DND-41 (cell line): ENCODE results near the gene XRCC6.

ENCODE experiments used
- EZH2 ChIP-seq: IDR thresholded peaks from 3 replicates; pipeline ENCODE4 v1.6.1; 2012; ENCODE audit warnings: borderline replicate concordance, low read depth, mild to moderate bottlenecking, moderate library complexity, low read length, inconsistent platforms; ENCODE audit not compliant: severe bottlenecking
- TF ChIP-seq, protein P1 (sequence below): IDR thresholded peaks from 2 replicates; pipeline ENCODE4 v1.5.1; 2012; ENCODE audit warnings: borderline replicate concordance, low read length, moderate library complexity, mild to moderate bottlenecking; ENCODE audit not compliant: poor library complexity, severe bottlenecking; ENCODE audit errors: extremely low read depth

DNA sequence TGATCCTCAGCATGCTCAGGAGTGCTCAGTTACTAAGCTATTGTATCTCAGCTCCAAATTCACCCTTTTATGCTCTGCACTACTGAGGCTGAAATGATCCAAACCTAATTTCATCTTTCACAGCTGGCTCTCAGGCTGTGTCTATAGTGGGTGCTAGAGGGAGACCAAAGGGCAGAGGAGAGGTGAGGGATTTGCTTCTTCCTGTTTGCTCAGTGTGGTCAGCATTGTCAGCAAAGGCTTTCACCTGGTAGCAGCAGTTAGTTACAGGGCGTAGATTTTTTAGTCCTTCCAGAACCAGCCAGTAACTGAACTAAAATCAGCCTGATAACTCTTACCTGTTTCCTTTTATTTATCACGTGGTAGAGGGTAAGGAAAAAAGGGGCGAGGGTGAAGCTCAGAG, 33.2 kb downstream of the XRCC6 start:
- no peak for TF ChIP-seq EZH2
- TF ChIP-seq, protein P1, sequence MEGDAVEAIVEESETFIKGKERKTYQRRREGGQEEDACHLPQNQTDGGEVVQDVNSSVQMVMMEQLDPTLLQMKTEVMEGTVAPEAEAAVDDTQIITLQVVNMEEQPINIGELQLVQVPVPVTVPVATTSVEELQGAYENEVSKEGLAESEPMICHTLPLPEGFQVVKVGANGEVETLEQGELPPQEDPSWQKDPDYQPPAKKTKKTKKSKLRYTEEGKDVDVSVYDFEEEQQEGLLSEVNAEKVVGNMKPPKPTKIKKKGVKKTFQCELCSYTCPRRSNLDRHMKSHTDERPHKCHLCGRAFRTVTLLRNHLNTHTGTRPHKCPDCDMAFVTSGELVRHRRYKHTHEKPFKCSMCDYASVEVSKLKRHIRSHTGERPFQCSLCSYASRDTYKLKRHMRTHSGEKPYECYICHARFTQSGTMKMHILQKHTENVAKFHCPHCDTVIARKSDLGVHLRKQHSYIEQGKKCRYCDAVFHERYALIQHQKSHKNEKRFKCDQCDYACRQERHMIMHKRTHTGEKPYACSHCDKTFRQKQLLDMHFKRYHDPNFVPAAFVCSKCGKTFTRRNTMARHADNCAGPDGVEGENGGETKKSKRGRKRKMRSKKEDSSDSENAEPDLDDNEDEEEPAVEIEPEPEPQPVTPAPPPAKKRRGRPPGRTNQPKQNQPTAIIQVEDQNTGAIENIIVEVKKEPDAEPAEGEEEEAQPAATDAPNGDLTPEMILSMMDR, result no peak
